Measurements from ENCODE around the gene PRRC2C. TPM values are rescaled to one million over a fixed set of nuclear protein-coding genes. Genes with fewer than 3 reads are reported as not detected.

PRRC2C gene
- total and polyA plus RNA-seq, 2 of the 4 experiments (the other 2 are of a cell fraction): 54.0 to 58.3 TPM

- dilution Hi-C loops (cut with HindIII; ENCODE audit: low sequenced_read_pairs, unreplicated experiment): no loop called here
- Histone ChIP-seq H3K23ac (ENCODE audit: low read depth, low read length) (no peak overlapping the region), H4K8ac (ENCODE audit: low read depth in 2 of 2, low read length in 2 of 2) (no peak overlapping the region), H2AFZ (replicated peaks; ENCODE audit: low read length, poor library complexity) (no peak overlapping the region), H2AK9ac (replicated peaks; ENCODE audit: low read depth, low read length, poor library complexity) (no peak overlapping the region), H3K27ac (ENCODE audit: insufficient read depth, low read length) (no peak overlapping the region), H2BK120ac (ENCODE audit: low read depth, low read length) (no peak overlapping the region), H3K9me1 (ENCODE audit: insufficient read depth, low read length) (no peaks in the 10 kb centered on the region), H4K20me1 (ENCODE audit: insufficient read depth, low read length) (no peaks in the 10 kb centered on the region), H3K9me3 (ENCODE audit: control insufficient read depth, insufficient read depth, low read length) (no peaks in the 10 kb centered on the region), H3K79me1 (ENCODE audit: low read depth in 1 of 2, low read length in 2 of 2) (no peaks in the 10 kb centered on the region), H3K36me3 (ENCODE audit: control insufficient read depth, insufficient read depth, low read length) (no peaks in the 10 kb centered on the region), H3K18ac (ENCODE audit: low read depth, low read length) (no peak overlapping the region), H3K4me3 (ENCODE audit: insufficient read depth, low read depth, low read length) (no peak overlapping the region), H2BK5ac (ENCODE audit: low read depth, low read length, poor library complexity, severe bottlenecking) (no peak overlapping the region), H2AK5ac (ENCODE audit: low read depth, low read length) (no peak overlapping the region), H3K56ac (ENCODE audit: extremely low read depth, insufficient read depth, low read length) (no peak overlapping the region), H3K9ac (ENCODE audit: low read depth, low read length) (no peak overlapping the region), H3K4me2 (ENCODE audit: low read depth, low read length) (no peak overlapping the region), H3K4me1 (ENCODE audit: control insufficient read depth, insufficient read depth, low read length) (no peaks in the 10 kb centered on the region), H4K91ac (ENCODE audit: insufficient read depth, low read depth, low read length) (no peak overlapping the region), H2BK15ac (ENCODE audit: low read depth, low read length) (no peak overlapping the region), H3K4ac (ENCODE audit: low read depth, low read length) (no peak overlapping the region), H3K27me3 (ENCODE audit: control insufficient read depth, insufficient read depth, low read length) (peaks cover 3% of the 10 kb centered on the region; the same call in 1 of the 2 replicates), H2BK20ac (ENCODE audit: low read depth, low read length) (no peak overlapping the region), H4K5ac (ENCODE audit: low read depth, low read length) (no peak overlapping the region), H3K14ac (replicated peaks; ENCODE audit: low read depth, low read length) (no peak overlapping the region)
- TF ChIP-seq ELK1 (IDR thresholded peaks at IDR 0.05; ENCODE audit: borderline replicate concordance, low read depth, low read length): no peak
- no peak for TF ChIP-seq CEBPB (IDR thresholded peaks at IDR 0.05; ENCODE audit: low read depth, low read length)
- TF ChIP-seq CHD1 (IDR thresholded peaks at IDR 0.05; ENCODE audit: low read depth, low read length): no peak
- no peak for TF ChIP-seq CTCF (conservative IDR thresholded peaks at IDR 0.05; ENCODE audit: low read depth, low read length)
- no peak for TF ChIP-seq SMC3 (IDR thresholded peaks at IDR 0.05; ENCODE audit: low read depth, low read length)
- TF ChIP-seq USF2 (IDR thresholded peaks at IDR 0.05; ENCODE audit: low read depth, low read length): no peak
- TF ChIP-seq POLR2A (IDR thresholded peaks at IDR 0.05; ENCODE audit: low read depth, low read length): no peak
- TF ChIP-seq RAD21 (IDR thresholded peaks at IDR 0.05; ENCODE audit: low read length): no peak
- no peak for TF ChIP-seq RCOR1 (IDR thresholded peaks at IDR 0.05; ENCODE audit: insufficient replicate concordance, low read length)
- ATAC-seq (ENCODE audit: low read depth) (no peak), DNase-seq (no peak)
- ChIA-PET POLR2A (ENCODE audit: unreplicated experiment) (no interaction called here), CTCF (no interaction called here)
- intact Hi-C loops (cut with micrococcal nuclease): no loop called here
- 33% methylated on average over 1 of the region's 2 CpGs; no CpG with 5 or more reads in 1 of the 2 experiments for WGBS, 2 experiments (ENCODE audit: extremely low coverage in 2 of 2, insufficient read length in 1 of 2)
- BruUV-seq (replicated peaks): no TSS peak
- in situ Hi-C loops (cut with MboI; ENCODE audit: low sequenced_read_pairs): no loop called here
Measured at GRCh38 chr1:171616586-171616985, 131.3 kb downstream of the PRRC2C start.

All from IMR-90 (cell line).